PC-9 (cell line): ENCODE results near the gene SCAF1. TPM values are rescaled to one million over a fixed set of nuclear protein-coding genes. Genes with fewer than 3 reads are reported as not detected.

ENCODE experiments used
- BruUV-seq: library from RNA; stranded (reverse); fragments of 400-500 nt; replicated peaks from 2 replicates; lab custom pipeline; 2021; lab: Mats Ljungman, UMichigan
- CTCF ChIA-PET: fragments of 300-600 bp; sonication (Branson Sonifier 250); formaldehyde crosslinking; loops from one replicate; lab custom pipeline; 2022; ENCODE audit warnings: antibody characterized with exemption; lab: Charles Lee
- POLR2A ChIA-PET: fragments of 300-600 bp; sonication (Branson Sonifier 250); formaldehyde crosslinking; loops from one replicate; lab custom pipeline; 2022; ENCODE audit warnings: antibody characterized with exemption; ENCODE audit not compliant: unreplicated experiment; lab: Charles Lee
- DNase-seq, 2 experiments: peaks; one replicate each; pipeline versions ENCODE4 v3.0.0 to v3.0.0-alpha.2; 2015 to 2022; ENCODE audit warnings: mixed read lengths in 1 of 2
- H2AFZ ChIP-seq: fragments of 200-600 bp; sonication (generic); 2 replicates; pipeline ENCODE4 v1.8.1; 2017; ENCODE audit warnings: antibody characterized with exemption
- H3F3A ChIP-seq: fragments of 200-600 bp; sonication (generic); 2 replicates; pipeline ENCODE4 v1.8.1; 2017; ENCODE audit warnings: antibody characterized with exemption, mild to moderate bottlenecking, low read depth; ENCODE audit not compliant: insufficient read depth
- H3K27ac ChIP-seq: fragments of 200-600 bp; sonication (generic); 2 replicates; pipeline ENCODE4 v1.6.1; 2016; ENCODE audit warnings: mixed run types
- H3K27me3 ChIP-seq: fragments of 200-600 bp; sonication (generic); 2 replicates; pipeline ENCODE4 v1.6.1; 2016; ENCODE audit warnings: low read depth, mixed run types; ENCODE audit not compliant: insufficient read depth
- H3K36me3 ChIP-seq: fragments of 200-600 bp; sonication (generic); 2 replicates; pipeline ENCODE4 v1.6.1; 2016; ENCODE audit warnings: low read depth, mixed run types
- H3K4me1 ChIP-seq: fragments of 200-600 bp; sonication (generic); replicated peaks from 2 replicates; pipeline ENCODE4 v1.6.1; 2016; ENCODE audit warnings: mixed run types; ENCODE audit not compliant: insufficient read depth
- H3K4me2 ChIP-seq: fragments of 200-600 bp; sonication (generic); 2 replicates; pipeline ENCODE4 v1.6.1; 2017; ENCODE audit warnings: mixed run types
- H3K4me3 ChIP-seq: fragments of 200-600 bp; sonication (generic); 2 replicates; pipeline ENCODE4 v1.6.1; 2016; ENCODE audit warnings: mixed run types
- H3K79me2 ChIP-seq: fragments of 200-600 bp; sonication (generic); 2 replicates; pipeline ENCODE4 v1.6.1; 2017; ENCODE audit warnings: low read depth, mixed run types
- H3K9me2 ChIP-seq: fragments of 200-600 bp; sonication (generic); 2 replicates; pipeline ENCODE4 v1.8.1; 2017; ENCODE audit warnings: mild to moderate bottlenecking; ENCODE audit not compliant: insufficient read depth
- H3K9me3 ChIP-seq: fragments of 200-600 bp; sonication (generic); 2 replicates; pipeline ENCODE4 v1.8.1; 2016; ENCODE audit warnings: low read depth; ENCODE audit not compliant: insufficient read depth
- H4K20me1 ChIP-seq: fragments of 200-600 bp; sonication (generic); 2 replicates; pipeline ENCODE4 v1.8.1; 2017; ENCODE audit not compliant: insufficient read depth
- CTCF ChIP-seq: fragments of 200-600 bp; sonication (generic); conservative IDR thresholded peaks from 2 replicates; pipeline ENCODE4 v1.6.1; 2017; ENCODE audit warnings: mixed run types, antibody characterized with exemption, mild to moderate bottlenecking, moderate library complexity
- EZH2 ChIP-seq: fragments of 200-600 bp; sonication (generic); IDR thresholded peaks from 2 replicates; pipeline ENCODE4 v1.8.0; 2017; ENCODE audit warnings: antibody characterized with exemption, low read depth
- intact Hi-C: fragments of 100-400 bp; cut with micrococcal nuclease; formaldehyde crosslinking; loops from one replicate; pipeline ENCODE4 v1.10.0; 2022; ENCODE audit not compliant: unreplicated experiment
- total RNA-seq: library from RNA; stranded (reverse); gene quantifications from 2 replicates; pipeline ENCODE4 v1.2.3, GENCODE V29; 2021

Gene SCAF1
- total RNA-seq, 1 experiment from 2014 or later, result 91.3 TPM

DNA sequence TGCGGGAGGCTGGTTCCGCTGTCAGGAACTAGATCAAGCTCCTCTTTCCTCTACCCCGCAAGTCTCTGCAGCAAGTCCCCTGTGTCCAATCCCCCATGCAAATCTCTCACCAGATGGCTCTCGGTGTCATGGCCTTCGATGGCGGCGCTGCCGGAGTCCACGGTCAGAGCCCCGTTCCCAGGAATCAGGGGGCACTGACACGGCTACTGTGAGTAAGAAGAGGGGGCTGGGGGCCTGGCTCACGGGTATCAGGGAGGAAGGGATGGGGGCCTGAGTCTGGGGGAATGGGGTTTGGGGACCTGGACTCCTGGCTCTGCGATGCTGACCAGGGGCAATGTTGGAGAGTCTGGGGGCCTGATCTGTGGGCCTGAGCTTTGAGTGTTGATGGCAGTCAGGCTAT is 4.0 kb downstream of the SCAF1 start:
- no peaks in the 10 kb centered on the region for H3K9me2 ChIP-seq
- H3K79me2 ChIP-seq, result peaks cover 78% of the 10 kb centered on the region
- no peak overlapping the region for H2AFZ ChIP-seq
- no peaks in the 10 kb centered on the region for H3K9me3 ChIP-seq
- H3K4me2 ChIP-seq, result no peak overlapping the region
- H3K27me3 ChIP-seq, result no peaks in the 10 kb centered on the region
- H3K27ac ChIP-seq, result no peak overlapping the region
- peaks cover 46% of the 10 kb centered on the region for H4K20me1 ChIP-seq
- ChIA-PET POLR2A (no interaction called here), CTCF (no interaction called here)
- peaks cover 17% of the 10 kb centered on the region for H3K4me1 ChIP-seq
- TF ChIP-seq EZH2, result no peak
- no peak for TF ChIP-seq CTCF
- H3F3A ChIP-seq, result peaks cover 26% of the 10 kb centered on the region
- no peak for DNase-seq
- H3K36me3 ChIP-seq, result peaks cover 15% of the 10 kb centered on the region
- intact Hi-C loops, result loop anchor here (10.0 kb wide), 1 partner anchor 651 kb away; the partner anchor contains the start of genes GYS1 and RUVBL2
- no peak overlapping the region for H3K4me3 ChIP-seq
- BruUV-seq, result no TSS peak

DNA sequence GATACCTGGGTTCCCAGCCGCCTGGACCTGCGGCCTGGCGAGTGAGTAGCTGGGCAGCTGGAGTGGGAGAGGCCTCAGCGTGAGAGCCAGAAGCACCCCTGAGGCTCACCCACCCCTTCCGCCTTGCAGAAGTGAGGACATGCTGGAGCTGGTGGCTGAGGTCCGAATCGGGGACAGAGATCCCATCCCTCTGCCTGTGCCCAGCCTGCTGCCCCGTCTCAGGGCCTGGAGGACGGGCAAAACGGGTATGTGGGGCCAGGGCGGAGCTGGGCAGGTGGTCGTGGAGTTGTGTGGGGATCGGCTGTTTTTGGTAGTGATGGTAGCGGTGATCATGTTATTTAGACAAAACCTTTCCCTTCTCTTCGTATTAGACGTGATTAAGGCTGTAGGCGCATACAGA is 4.6 kb downstream of the SCAF1 start:
- H3K27ac ChIP-seq, result no peak overlapping the region
- CTCF ChIA-PET, result no interaction called here
- peaks cover 17% of the 10 kb centered on the region for H3K4me1 ChIP-seq
- no peak for DNase-seq
- intact Hi-C loops, result loop anchor here (10.0 kb wide), 1 partner anchor 652 kb away; the partner anchor contains the start of genes GYS1 and RUVBL2
- H3K9me3 ChIP-seq, result no peaks in the 10 kb centered on the region
- peaks cover 73% of the 10 kb centered on the region for H3K79me2 ChIP-seq
- no TSS peak for BruUV-seq
- H3K36me3 ChIP-seq, result peaks cover 15% of the 10 kb centered on the region
- peaks cover 46% of the 10 kb centered on the region for H4K20me1 ChIP-seq
- H3K27me3 ChIP-seq, result no peaks in the 10 kb centered on the region
- TF ChIP-seq EZH2, result no peak
- TF ChIP-seq CTCF, result no peak
- no peak overlapping the region for H2AFZ ChIP-seq
- H3K9me2 ChIP-seq, result no peaks in the 10 kb centered on the region
- H3F3A ChIP-seq, result peaks cover 21% of the 10 kb centered on the region; the same call in 1 of the 2 replicates
- no peak overlapping the region for H3K4me2 ChIP-seq
- H3K4me3 ChIP-seq, result no peak overlapping the region
- POLR2A ChIA-PET, result no interaction called here

DNA sequence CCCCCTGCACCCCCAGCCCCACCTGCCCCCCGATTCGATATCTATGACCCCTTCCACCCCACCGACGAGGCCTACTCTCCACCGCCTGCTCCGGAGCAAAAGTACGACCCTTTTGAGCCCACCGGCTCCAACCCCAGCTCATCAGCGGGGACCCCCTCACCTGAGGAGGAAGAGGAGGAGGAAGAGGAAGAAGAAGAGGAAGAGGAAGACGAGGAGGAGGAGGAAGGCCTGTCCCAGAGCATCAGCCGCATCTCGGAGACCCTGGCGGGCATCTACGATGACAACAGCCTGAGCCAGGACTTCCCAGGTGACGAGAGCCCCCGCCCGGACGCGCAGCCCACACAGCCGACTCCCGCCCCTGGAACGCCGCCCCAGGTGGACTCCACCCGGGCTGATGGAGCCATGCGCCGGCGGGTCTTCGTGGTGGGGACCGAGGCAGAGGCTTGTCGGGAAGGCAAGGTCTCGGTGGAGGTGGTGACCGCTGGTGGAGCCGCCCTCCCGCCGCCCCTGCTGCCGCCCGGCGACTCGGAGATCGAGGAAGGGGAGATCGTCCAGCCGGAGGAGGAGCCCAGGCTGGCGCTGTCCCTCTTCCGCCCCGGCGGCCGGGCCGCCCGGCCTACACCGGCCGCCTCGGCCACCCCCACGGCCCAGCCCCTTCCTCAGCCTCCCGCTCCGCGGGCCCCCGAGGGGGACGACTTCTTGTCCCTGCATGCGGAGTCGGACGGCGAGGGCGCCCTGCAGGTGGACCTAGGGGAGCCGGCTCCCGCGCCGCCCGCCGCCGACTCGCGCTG is 9.2 kb downstream of the SCAF1 start:
- peaks cover 21% of the 10 kb centered on the region; the same call in 1 of the 2 replicates for H3K36me3 ChIP-seq
- BruUV-seq, result no TSS peak
- H3K4me3 ChIP-seq, result no peak overlapping the region
- intact Hi-C loops, result no loop called here
- H3K9me2 ChIP-seq, result no peaks in the 10 kb centered on the region
- H3K4me1 ChIP-seq, result no peaks in the 10 kb centered on the region
- peaks cover 32% of the 10 kb centered on the region; the same call in 1 of the 2 replicates for H3K79me2 ChIP-seq
- no peaks in the 10 kb centered on the region for H3K9me3 ChIP-seq
- peaks cover 30% of the 10 kb centered on the region; the same call in 1 of the 2 replicates for H3F3A ChIP-seq
- ChIA-PET CTCF (no interaction called here), POLR2A (no interaction called here)
- H4K20me1 ChIP-seq, result peaks cover 52% of the 10 kb centered on the region
- TF ChIP-seq EZH2, result no peak
- no peak for TF ChIP-seq CTCF
- H3K27ac ChIP-seq, result no peak overlapping the region
- no peaks in the 10 kb centered on the region for H3K27me3 ChIP-seq
- no peak overlapping the region for H2AFZ ChIP-seq
- H3K4me2 ChIP-seq, result no peak overlapping the region
- no peak for DNase-seq
